Stomach (tissue), 4 donors: ENCODE data around the gene FOXO3.

Source experiments
- EP300 ChIP-seq: sonication (generic); formaldehyde crosslinking; IDR thresholded peaks from one replicate; pipeline ENCODE4 v1.6.1; 2017; ENCODE audit warnings: antibody characterized with exemption
- POLR2A ChIP-seq, 4 donors: fragments of 450-650 bp; IDR thresholded peaks; one replicate each; pipeline ENCODE4 v1.6.1; 2016; ENCODE audit warnings: antibody characterized with exemption in 4 of 4, control low read depth in 2 of 4, mild to moderate bottlenecking in 1 of 4, moderate library complexity in 1 of 4
- TF ChIP-seq, protein P1 (sequence below), 7 experiments: fragments of 450-650 bp in 4 of 7; fragments of 200-600 bp in 3 of 7; sonication (generic) in 3 of 7; IDR thresholded peaks; one replicate each; pipeline ENCODE4 v1.5.1; 2016 to 2019; ENCODE audit warnings: antibody characterized with exemption in 7 of 7, control low read depth in 2 of 7, mild to moderate bottlenecking in 1 of 7

DNA sequence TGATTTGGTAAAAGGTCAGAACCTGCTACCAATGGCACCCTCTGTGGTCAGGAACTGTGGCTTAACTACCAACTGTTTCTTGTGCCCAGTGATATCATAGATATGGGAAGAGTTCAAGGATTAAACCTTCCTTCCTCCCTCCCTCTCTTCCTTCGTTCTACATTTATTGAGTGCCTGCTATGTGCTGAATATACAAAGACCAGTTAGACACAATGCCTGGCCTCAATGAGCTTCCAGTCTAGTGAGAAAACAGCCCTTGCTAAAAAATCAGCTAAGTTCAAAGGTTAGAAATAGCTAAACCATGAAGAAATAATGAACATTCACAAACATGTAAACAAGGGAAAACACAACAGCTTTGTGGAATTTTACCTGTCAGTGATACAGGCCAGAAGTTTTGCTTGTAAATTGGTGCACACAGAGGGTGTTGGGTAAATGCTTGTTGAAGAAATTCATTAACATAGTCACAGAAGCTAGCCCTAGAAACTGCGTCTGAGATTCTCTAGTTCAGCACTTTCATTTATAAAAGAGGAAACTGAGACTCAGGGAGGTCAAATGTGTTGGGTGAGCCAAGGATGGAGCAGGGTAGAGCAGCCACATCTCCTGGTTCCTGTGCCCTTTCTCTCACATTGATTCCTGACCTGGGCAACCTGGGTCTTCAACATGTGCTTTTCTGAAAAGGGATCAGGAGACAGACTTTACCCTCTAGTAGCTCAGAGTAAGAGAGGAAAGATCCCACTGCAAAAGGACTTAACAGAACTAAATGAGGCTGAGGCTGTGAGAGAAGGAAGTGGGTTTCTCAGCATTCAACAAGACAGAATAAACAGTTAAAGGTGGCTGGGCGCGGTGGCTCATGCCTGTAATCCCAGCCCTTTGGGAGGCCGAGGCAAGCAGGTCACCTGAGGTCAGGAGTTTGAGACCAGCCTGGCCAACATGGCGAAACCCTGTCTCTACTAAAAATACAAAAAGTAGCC is 14.4 kb upstream of the FOXO3 start:
- TF ChIP-seq, protein P1, sequence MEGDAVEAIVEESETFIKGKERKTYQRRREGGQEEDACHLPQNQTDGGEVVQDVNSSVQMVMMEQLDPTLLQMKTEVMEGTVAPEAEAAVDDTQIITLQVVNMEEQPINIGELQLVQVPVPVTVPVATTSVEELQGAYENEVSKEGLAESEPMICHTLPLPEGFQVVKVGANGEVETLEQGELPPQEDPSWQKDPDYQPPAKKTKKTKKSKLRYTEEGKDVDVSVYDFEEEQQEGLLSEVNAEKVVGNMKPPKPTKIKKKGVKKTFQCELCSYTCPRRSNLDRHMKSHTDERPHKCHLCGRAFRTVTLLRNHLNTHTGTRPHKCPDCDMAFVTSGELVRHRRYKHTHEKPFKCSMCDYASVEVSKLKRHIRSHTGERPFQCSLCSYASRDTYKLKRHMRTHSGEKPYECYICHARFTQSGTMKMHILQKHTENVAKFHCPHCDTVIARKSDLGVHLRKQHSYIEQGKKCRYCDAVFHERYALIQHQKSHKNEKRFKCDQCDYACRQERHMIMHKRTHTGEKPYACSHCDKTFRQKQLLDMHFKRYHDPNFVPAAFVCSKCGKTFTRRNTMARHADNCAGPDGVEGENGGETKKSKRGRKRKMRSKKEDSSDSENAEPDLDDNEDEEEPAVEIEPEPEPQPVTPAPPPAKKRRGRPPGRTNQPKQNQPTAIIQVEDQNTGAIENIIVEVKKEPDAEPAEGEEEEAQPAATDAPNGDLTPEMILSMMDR (IDR thresholded peaks at IDR 0.05) = no peak
- TF ChIP-seq POLR2A (IDR thresholded peaks at IDR 0.05) (no peak), EP300 (no peak)
